HepG2 (cell line): ENCODE results near the gene DPM2. TPM values are rescaled to one million over a fixed set of nuclear protein-coding genes. Genes with fewer than 3 reads are reported as not detected.

Source experiments
- ATAC-seq: fragments of 200-7000 bp; cut with Tn5 transposase; 3 replicates; pipeline ENCODE4 v1.9.1; 2020; ENCODE audit warnings: mild to moderate bottlenecking, moderate library complexity
- BruUV-seq: library from RNA; stranded (reverse); fragments of 400-500 nt; replicated peaks from 2 replicates; lab custom pipeline; 2021; lab: Mats Ljungman, UMichigan
- CTCF ChIA-PET: fragments of 300-600 bp; formaldehyde crosslinking; extraction: SDS; loops from one replicate; lab custom pipeline; 2021; ENCODE audit warnings: low total read pairs, inconsistent platforms, low intra/inter-chr PET ratio; lab: Yijun Ruan, JAX
- POLR2A ChIA-PET: fragments of 350-600 bp; sonication (Branson Sonifier 250); formaldehyde crosslinking; loops from one replicate; lab custom pipeline; 2020; ENCODE audit warnings: antibody characterized with exemption, inconsistent platforms; lab: Yijun Ruan, JAX
- DNase-seq: peaks from one replicate; pipeline ENCODE4 v3.0.0-alpha.2; 2015; ENCODE audit warnings: low spot score
- FAIRE-seq: peaks from 3 replicates; lab custom pipeline; 2011; peaks lifted over from hg19 to GRCh38; lab: Jason Lieb, UNC
- H2AFZ ChIP-seq: one replicate; pipeline ENCODE4 v1.6.1; 2011; ENCODE audit warnings: low read length, inconsistent platforms
- H3K27ac ChIP-seq: fragments of 300-600 bp; 3 replicates; pipeline ENCODE4 v1.8.0; 2011; ENCODE audit warnings: mixed run types, mild to moderate bottlenecking, mixed read lengths, low read length, inconsistent platforms; ENCODE audit not compliant: insufficient read depth; ENCODE audit errors: extremely low read length
- H3K27me3 ChIP-seq, 2 experiments: fragments of 200-600 bp in 1 of 2; 2 replicates in 1 of 2; 3 replicates in 1 of 2; pipeline versions ENCODE4 v1.6.0 to v1.8.0; 2011; ENCODE audit warnings: low read length in 2 of 2, mild to moderate bottlenecking in 2 of 2, moderate library complexity in 2 of 2, inconsistent platforms in 1 of 2; ENCODE audit not compliant: insufficient read depth in 2 of 2, control insufficient read depth in 1 of 2
- H3K36me3 ChIP-seq, 2 experiments: fragments of 200-600 bp in 1 of 2; replicated peaks in 1 of 2; 2 replicates in 1 of 2; 3 replicates in 1 of 2; pipeline versions ENCODE4 v1.5.1 to v1.8.0; 2011; ENCODE audit warnings: low read length in 2 of 2, inconsistent platforms in 1 of 2; ENCODE audit not compliant: insufficient read depth in 2 of 2, control insufficient read depth in 1 of 2
- H3K4me1 ChIP-seq: 2 replicates; pipeline ENCODE4 v1.5.1; 2012; ENCODE audit warnings: low read length, inconsistent platforms; ENCODE audit not compliant: insufficient read depth
- H3K4me2 ChIP-seq: 2 replicates; pipeline ENCODE4 v1.6.0; 2011; ENCODE audit warnings: low read depth, low read length, inconsistent platforms
- H3K4me3 ChIP-seq, 3 experiments: fragments of 200-600 bp in 1 of 3; sonication (generic), shearing (Covaris generic) in 1 of 3; replicated peaks in 1 of 3; 2 replicates each; pipeline ENCODE4 v1.5.1; 2011 to 2016; ENCODE audit warnings: low read length in 3 of 3, inconsistent platforms in 2 of 3, low read depth in 2 of 3, mild to moderate bottlenecking in 2 of 3, control low read depth in 1 of 3, mixed read lengths in 1 of 3; ENCODE audit not compliant: insufficient read depth in 1 of 3
- H3K79me2 ChIP-seq: one replicate; pipeline ENCODE4 v1.6.1; 2011; ENCODE audit warnings: low read length, inconsistent platforms; ENCODE audit not compliant: insufficient read depth
- H3K9ac ChIP-seq: 2 replicates; pipeline ENCODE4 v1.6.0; 2011; ENCODE audit warnings: mild to moderate bottlenecking, low read depth, low read length, inconsistent platforms; ENCODE audit not compliant: insufficient read depth
- H3K9me3 ChIP-seq: 2 replicates; pipeline ENCODE4 v1.5.1; 2012; ENCODE audit warnings: mild to moderate bottlenecking, low read length
- H4K20me1 ChIP-seq: 2 replicates; pipeline ENCODE4 v1.6.0; 2011; ENCODE audit warnings: inconsistent platforms, mild to moderate bottlenecking, low read length, moderate library complexity; ENCODE audit not compliant: insufficient read depth
- BATF2 ChIP-seq: sonication (generic); formaldehyde crosslinking; IDR thresholded peaks from 2 replicates; pipeline ENCODE4 v1.8.0; 2022; ENCODE audit warnings: mild to moderate bottlenecking, missing genetic modification reagents, moderate library complexity
- BCL6 ChIP-seq: IDR thresholded peaks from 2 replicates; pipeline ENCODE4 v1.6.1; 2016; ENCODE audit warnings: missing genetic modification reagents, missing compliant biosample characterization
- CEBPB ChIP-seq: IDR thresholded peaks from 2 replicates; pipeline ENCODE4 v1.6.1; 2011; ENCODE audit warnings: low read depth, low read length, improper control_type of control experiment, borderline replicate concordance
- FOXJ3 ChIP-seq: sonication (generic); formaldehyde crosslinking; IDR thresholded peaks from 2 replicates; pipeline ENCODE4 v1.4.0; 2020; ENCODE audit warnings: missing genetic modification reagents, mild to moderate bottlenecking, borderline replicate concordance
- GMEB1 ChIP-seq: sonication (generic); formaldehyde crosslinking; IDR thresholded peaks from 2 replicates; pipeline ENCODE4 v1.5.1; 2020; ENCODE audit warnings: missing genetic modification reagents, mild to moderate bottlenecking, borderline replicate concordance
- HCFC1 ChIP-seq: fragments of 150-350 bp; IDR thresholded peaks from 2 replicates; pipeline ENCODE4 v1.6.1; 2014; ENCODE audit warnings: low read depth, low read length
- HES4 ChIP-seq: sonication (generic); formaldehyde crosslinking; IDR thresholded peaks from 2 replicates; pipeline ENCODE4 v1.9.0; 2021; ENCODE audit warnings: mild to moderate bottlenecking, missing genetic modification reagents, borderline replicate concordance
- PHF8 ChIP-seq: sonication (generic); formaldehyde crosslinking; IDR thresholded peaks from 2 replicates; pipeline ENCODE4 v1.5.0; 2020; ENCODE audit warnings: missing genetic modification reagents
- SKI ChIP-seq: fragments of 450-650 bp; IDR thresholded peaks from one replicate; pipeline ENCODE4 v1.6.1; 2018; ENCODE audit warnings: mild to moderate bottlenecking; ENCODE audit not compliant: partially characterized antibody
- YY1 ChIP-seq: IDR thresholded peaks from 2 replicates; pipeline ENCODE4 v1.6.1; 2011; ENCODE audit warnings: low read length, low read depth, moderate library complexity, mild to moderate bottlenecking; ENCODE audit not compliant: insufficient read depth, insufficient replicate concordance
- ZNF800 ChIP-seq: sonication (generic); formaldehyde crosslinking; IDR thresholded peaks from 2 replicates; pipeline ENCODE4 v1.4.0; 2020; ENCODE audit warnings: missing genetic modification reagents
- WGBS: methylation state at CpG from one replicate; pipeline ENCODE4 v1.1.6; 2017; ENCODE audit warnings: low lambda C conversion rate; 5-methylcytosine and 5-hydroxymethylcytosine counted together
- in situ Hi-C: cut with HindIII; loops from 2 replicates; pipeline ENCODE4 v1.10.0; 2017; ENCODE audit warnings: low pct_unique_long_range_greater_than_20kb; ENCODE audit not compliant: extremely low pct_ligation_motif_present
- intact Hi-C: fragments of 100-400 bp; cut with micrococcal nuclease; formaldehyde crosslinking; loops from one replicate; pipeline ENCODE4 v1.10.0; 2022; ENCODE audit not compliant: unreplicated experiment
- polyA plus RNA-seq, 8 experiments: library from polyadenylated mRNA; depleted of rRNA in 3 of 8; stranded (reverse) in 7 of 8; unstranded in 1 of 8; fragments of >200 nt; fragmentation: Illumina TruSeq in 4 of 8; extraction: Trizol in 4 of 8; gene quantifications; 2 replicates each; pipeline versions ENCODE4 v1.2.1 to v1.2.3, GENCODE V29; 2011 to 2016; ENCODE audit warnings: low read depth in 4 of 8, missing spikeins in 1 of 8, mixed read lengths in 1 of 8; ENCODE audit not compliant: insufficient read depth in 1 of 8
- total RNA-seq, 5 experiments: library from RNA; depleted of rRNA; stranded (reverse); fragments of >200 nt; fragmentation: Illumina TruSeq; extraction: Trizol; gene quantifications; 2 replicates each; pipeline ENCODE4 v1.2.3, GENCODE V29; 2016; ENCODE audit warnings: low read depth in 1 of 5

The DPM2 gene
- total and polyA plus RNA-seq, 2 of the 13 experiments (the other 11 are each of a cell fraction or from before 2014, with no cell fraction given), result 24.8 to 35.3 TPM

DNA sequence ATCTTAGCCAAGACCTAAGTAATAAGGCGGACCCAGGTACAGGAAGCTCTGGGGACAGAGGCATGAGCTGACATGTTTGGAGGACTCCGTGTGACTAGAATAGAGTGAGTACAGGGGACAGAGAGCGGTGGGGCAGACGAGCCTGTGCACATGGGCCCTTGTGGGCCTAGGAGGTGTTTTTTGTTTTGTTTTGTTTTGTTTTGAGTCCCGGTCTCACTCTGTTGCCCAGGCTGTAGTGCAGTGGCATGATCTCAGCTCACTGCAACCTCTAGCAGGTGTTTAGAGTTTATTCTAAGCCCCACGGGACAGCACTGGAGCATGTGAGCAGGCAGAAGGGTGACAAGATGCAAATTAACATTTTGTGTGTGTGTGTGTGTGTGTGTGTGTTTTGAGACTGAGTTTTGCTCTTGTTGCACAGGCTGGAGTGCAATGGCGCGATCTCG lies 46.2 kb upstream of the DPM2 start:
- H3K27ac ChIP-seq, result no peak overlapping the region
- in situ Hi-C loops, result no loop called here

More for the DNA sequence above, 46.2 kb upstream of the DPM2 start:
- WGBS, result 85% methylated on average over 9 of the region's 9 CpGs
- Histone ChIP-seq H3K36me3 (no peaks in the 10 kb centered on the region), H2AFZ (no peak overlapping the region), H3K9me3 (no peaks in the 10 kb centered on the region), H4K20me1 (peaks cover 7% of the 10 kb centered on the region; the same call in 1 of the 2 replicates), H3K27me3 (no peaks in the 10 kb centered on the region; a peak in 1 of 5 replicates), H3K4me1 (peaks cover 64% of the 10 kb centered on the region), H3K4me2 (no peak overlapping the region), H3K4me3 (no peak overlapping the region), H3K79me2 (peaks cover 14% of the 10 kb centered on the region), H3K9ac (no peak overlapping the region)
- ChIA-PET POLR2A (no interaction called here), CTCF (no interaction called here)
- no peak for DNase-seq
- ATAC-seq, result no peak
- no TSS peak for BruUV-seq
- no peak for TF ChIP-seq BATF2 (CRISPR knock-in tag)
- TF ChIP-seq PHF8 (CRISPR knock-in tag), result no peak
- no peak for TF ChIP-seq GMEB1 (CRISPR knock-in tag)
- no peak for TF ChIP-seq HES4
- TF ChIP-seq BCL6 (CRISPR knock-in tag), result no peak
- no peak for TF ChIP-seq SKI
- no peak for TF ChIP-seq ZNF800 (CRISPR knock-in tag)
- no peak for TF ChIP-seq CEBPB
- TF ChIP-seq FOXJ3 (CRISPR knock-in tag), result no peak
- TF ChIP-seq HCFC1, result no peak
- TF ChIP-seq YY1, result no peak
- intact Hi-C loops, result no loop called here
- no peak for FAIRE-seq
